SK-N-SH treated with all-trans-retinoic acid at 6 μM for 48 hours (cell line): ENCODE data around the gene DAAM2.

Experiments used
- ATAC-seq: fragments of 200-7000 bp; cut with Tn5 transposase; 3 replicates; pipeline ENCODE4 v1.9.1; 2020; ENCODE audit warnings: mild to moderate bottlenecking, moderate library complexity
- ARNTL ChIP-seq: fragments of 450-650 bp; formaldehyde crosslinking; IDR thresholded peaks from 2 replicates; pipeline ENCODE4 v1.5.0; 2020; ENCODE audit warnings: low read depth, mild to moderate bottlenecking, moderate library complexity, borderline replicate concordance
- BACH2 ChIP-seq: fragments of 250-450 bp; sonication (Bioruptor Pico); IDR thresholded peaks from 2 replicates; pipeline ENCODE4 v1.9.0; 2021; ENCODE audit warnings: mild to moderate bottlenecking, borderline replicate concordance
- CSDC2 ChIP-seq: fragments of 250-450 bp; sonication (Bioruptor Pico); IDR thresholded peaks from 2 replicates; pipeline ENCODE4 v1.5.0; 2020; ENCODE audit warnings: mild to moderate bottlenecking, moderate library complexity
- ESRRG ChIP-seq: fragments of 250-450 bp; sonication (Bioruptor Pico); IDR thresholded peaks from 2 replicates; pipeline ENCODE4 v1.6.1; 2021; ENCODE audit warnings: mild to moderate bottlenecking
- GLIS3 ChIP-seq: fragments of 250-450 bp; sonication (Bioruptor Pico); IDR thresholded peaks from 2 replicates; pipeline ENCODE4 v1.5.0; 2020; ENCODE audit warnings: mild to moderate bottlenecking, moderate library complexity
- ISL1 ChIP-seq: fragments of 250-450 bp; sonication (Bioruptor Pico); IDR thresholded peaks from 2 replicates; pipeline ENCODE4 v2.1.2; 2022; ENCODE audit warnings: mild to moderate bottlenecking, moderate library complexity
- OSR1 ChIP-seq: fragments of 250-450 bp; sonication (Bioruptor Pico); IDR thresholded peaks from 2 replicates; pipeline ENCODE4 v1.8.0; 2022; ENCODE audit warnings: moderate library complexity, mild to moderate bottlenecking, inconsistent platforms
- POU6F1 ChIP-seq: fragments of 250-450 bp; sonication (Bioruptor Pico); IDR thresholded peaks from 2 replicates; pipeline ENCODE4 v1.8.0; 2021; ENCODE audit warnings: low read depth, mild to moderate bottlenecking, moderate library complexity, borderline replicate concordance
- PPARA ChIP-seq: fragments of 250-450 bp; sonication (Bioruptor Pico); IDR thresholded peaks from 2 replicates; pipeline ENCODE4 v1.5.0; 2020; ENCODE audit warnings: mild to moderate bottlenecking, borderline replicate concordance
- RARB ChIP-seq: fragments of 250-450 bp; sonication (Bioruptor Pico); IDR thresholded peaks from 2 replicates; pipeline ENCODE4 v1.8.0; 2021; ENCODE audit warnings: mild to moderate bottlenecking, moderate library complexity
- SNAI2 ChIP-seq: fragments of 250-450 bp; sonication (Bioruptor Pico); IDR thresholded peaks from 2 replicates; pipeline ENCODE4 v1.5.0; 2020; ENCODE audit warnings: mild to moderate bottlenecking, moderate library complexity
- TCF4 ChIP-seq: fragments of 250-450 bp; sonication (Bioruptor Pico); IDR thresholded peaks from 2 replicates; pipeline ENCODE4 v1.8.0; 2021; ENCODE audit warnings: mild to moderate bottlenecking, moderate library complexity, borderline replicate concordance
- TOX ChIP-seq: fragments of 250-450 bp; sonication (Bioruptor Pico); IDR thresholded peaks from 2 replicates; pipeline ENCODE4 v1.8.0; 2021; ENCODE audit warnings: mild to moderate bottlenecking, moderate library complexity, borderline replicate concordance
- TSHZ2 ChIP-seq: fragments of 250-450 bp; sonication (Bioruptor Pico); IDR thresholded peaks from 2 replicates; pipeline ENCODE4 v1.5.0; 2020; ENCODE audit warnings: mild to moderate bottlenecking, moderate library complexity
- ZC3H10 ChIP-seq: fragments of 250-450 bp; sonication (Bioruptor Pico); IDR thresholded peaks from 2 replicates; pipeline ENCODE4 v1.5.1; 2021; ENCODE audit warnings: mild to moderate bottlenecking, moderate library complexity
- ZFP3 ChIP-seq: fragments of 250-450 bp; sonication (Bioruptor Pico); IDR thresholded peaks from 2 replicates; pipeline ENCODE4 v1.5.0; 2020; ENCODE audit warnings: mild to moderate bottlenecking, moderate library complexity
- ZFP30 ChIP-seq: fragments of 450-650 bp; formaldehyde crosslinking; IDR thresholded peaks from 2 replicates; pipeline ENCODE4 v1.5.0; 2022; ENCODE audit warnings: mild to moderate bottlenecking, moderate library complexity
- ZNF565 ChIP-seq: fragments of 450-650 bp; formaldehyde crosslinking; conservative IDR thresholded peaks from 2 replicates; pipeline ENCODE4 v1.5.0; 2020; ENCODE audit warnings: low read depth, mild to moderate bottlenecking, moderate library complexity
- ZNF70 ChIP-seq: fragments of 450-650 bp; formaldehyde crosslinking; IDR thresholded peaks from 2 replicates; pipeline ENCODE4 v1.5.0; 2020; ENCODE audit warnings: mild to moderate bottlenecking, moderate library complexity
- ZNF8 ChIP-seq: fragments of 450-650 bp; formaldehyde crosslinking; IDR thresholded peaks from 2 replicates; pipeline ENCODE4 v1.5.0; 2020; ENCODE audit warnings: mild to moderate bottlenecking, moderate library complexity
- TF ChIP-seq, protein P1 (sequence below): fragments of 250-450 bp; sonication (Bioruptor Pico); IDR thresholded peaks from 2 replicates; pipeline ENCODE4 v1.5.1; 2021; ENCODE audit warnings: mild to moderate bottlenecking, moderate library complexity
- TF ChIP-seq, protein P2 (sequence below): fragments of 250-450 bp; sonication (Bioruptor Pico); IDR thresholded peaks from 2 replicates; pipeline ENCODE4 v1.5.1; 2020; ENCODE audit warnings: low read depth, mild to moderate bottlenecking, moderate library complexity
- TF ChIP-seq, protein P3 (sequence below): fragments of 250-450 bp; sonication (Bioruptor Pico); IDR thresholded peaks from 2 replicates; pipeline ENCODE4 v1.8.0; 2020; ENCODE audit warnings: mild to moderate bottlenecking, moderate library complexity, borderline replicate concordance

DAAM2 gene

GRCh38 chr6:39882531-39882899, 90.3 kb downstream of the DAAM2 start:
- no peak for ATAC-seq
- no peak for TF ChIP-seq ZFP3
- TF ChIP-seq, protein P1, sequence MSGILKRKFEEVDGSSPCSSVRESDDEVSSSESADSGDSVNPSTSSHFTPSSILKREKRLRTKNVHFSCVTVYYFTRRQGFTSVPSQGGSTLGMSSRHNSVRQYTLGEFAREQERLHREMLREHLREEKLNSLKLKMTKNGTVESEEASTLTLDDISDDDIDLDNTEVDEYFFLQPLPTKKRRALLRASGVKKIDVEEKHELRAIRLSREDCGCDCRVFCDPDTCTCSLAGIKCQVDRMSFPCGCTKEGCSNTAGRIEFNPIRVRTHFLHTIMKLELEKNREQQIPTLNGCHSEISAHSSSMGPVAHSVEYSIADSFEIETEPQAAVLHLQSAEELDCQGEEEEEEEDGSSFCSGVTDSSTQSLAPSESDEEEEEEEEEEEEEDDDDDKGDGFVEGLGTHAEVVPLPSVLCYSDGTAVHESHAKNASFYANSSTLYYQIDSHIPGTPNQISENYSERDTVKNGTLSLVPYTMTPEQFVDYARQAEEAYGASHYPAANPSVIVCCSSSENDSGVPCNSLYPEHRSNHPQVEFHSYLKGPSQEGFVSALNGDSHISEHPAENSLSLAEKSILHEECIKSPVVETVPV (CRISPR knock-in tag), result no peak
- TF ChIP-seq, protein P2, sequence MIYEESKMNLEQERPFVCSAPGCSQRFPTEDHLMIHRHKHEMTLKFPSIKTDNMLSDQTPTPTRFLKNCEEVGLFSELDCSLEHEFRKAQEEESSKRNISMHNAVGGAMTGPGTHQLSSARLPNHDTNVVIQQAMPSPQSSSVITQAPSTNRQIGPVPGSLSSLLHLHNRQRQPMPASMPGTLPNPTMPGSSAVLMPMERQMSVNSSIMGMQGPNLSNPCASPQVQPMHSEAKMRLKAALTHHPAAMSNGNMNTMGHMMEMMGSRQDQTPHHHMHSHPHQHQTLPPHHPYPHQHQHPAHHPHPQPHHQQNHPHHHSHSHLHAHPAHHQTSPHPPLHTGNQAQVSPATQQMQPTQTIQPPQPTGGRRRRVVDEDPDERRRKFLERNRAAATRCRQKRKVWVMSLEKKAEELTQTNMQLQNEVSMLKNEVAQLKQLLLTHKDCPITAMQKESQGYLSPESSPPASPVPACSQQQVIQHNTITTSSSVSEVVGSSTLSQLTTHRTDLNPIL, result no peak
- no peak for TF ChIP-seq PPARA (CRISPR knock-in tag)
- no peak for TF ChIP-seq BACH2 (CRISPR knock-in tag)
- no peak for TF ChIP-seq POU6F1 (CRISPR knock-in tag)
- TF ChIP-seq, protein P3, sequence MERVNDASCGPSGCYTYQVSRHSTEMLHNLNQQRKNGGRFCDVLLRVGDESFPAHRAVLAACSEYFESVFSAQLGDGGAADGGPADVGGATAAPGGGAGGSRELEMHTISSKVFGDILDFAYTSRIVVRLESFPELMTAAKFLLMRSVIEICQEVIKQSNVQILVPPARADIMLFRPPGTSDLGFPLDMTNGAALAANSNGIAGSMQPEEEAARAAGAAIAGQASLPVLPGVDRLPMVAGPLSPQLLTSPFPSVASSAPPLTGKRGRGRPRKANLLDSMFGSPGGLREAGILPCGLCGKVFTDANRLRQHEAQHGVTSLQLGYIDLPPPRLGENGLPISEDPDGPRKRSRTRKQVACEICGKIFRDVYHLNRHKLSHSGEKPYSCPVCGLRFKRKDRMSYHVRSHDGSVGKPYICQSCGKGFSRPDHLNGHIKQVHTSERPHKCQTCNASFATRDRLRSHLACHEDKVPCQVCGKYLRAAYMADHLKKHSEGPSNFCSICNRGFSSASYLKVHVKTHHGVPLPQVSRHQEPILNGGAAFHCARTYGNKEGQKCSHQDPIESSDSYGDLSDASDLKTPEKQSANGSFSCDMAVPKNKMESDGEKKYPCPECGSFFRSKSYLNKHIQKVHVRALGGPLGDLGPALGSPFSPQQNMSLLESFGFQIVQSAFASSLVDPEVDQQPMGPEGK (CRISPR knock-in tag), result no peak
- TF ChIP-seq RARB (CRISPR knock-in tag), result no peak
- TF ChIP-seq GLIS3 (CRISPR knock-in tag), result no peak
- TF ChIP-seq ESRRG (CRISPR knock-in tag), result no peak
- TF ChIP-seq ZFP30 (CRISPR knock-in tag), result no peak
- TF ChIP-seq TOX, result no peak
- TF ChIP-seq ZNF70 (CRISPR knock-in tag), result no peak
- TF ChIP-seq ARNTL, result no peak
- TF ChIP-seq OSR1, result no peak
- TF ChIP-seq SNAI2 (CRISPR knock-in tag), result no peak
- no peak for TF ChIP-seq ZC3H10 (CRISPR knock-in tag)
- no peak for TF ChIP-seq ISL1 (CRISPR knock-in tag)
- TF ChIP-seq CSDC2 (CRISPR knock-in tag), result no peak
- no peak for TF ChIP-seq ZNF8 (CRISPR knock-in tag)

- TF ChIP-seq PPARA (CRISPR knock-in tag) (no peak), ZNF70 (CRISPR knock-in tag) (no peak), GLIS3 (CRISPR knock-in tag) (no peak), ZFP30 (CRISPR knock-in tag) (no peak), ZFP3 (no peak), TSHZ2 (CRISPR knock-in tag) (no peak), ZC3H10 (CRISPR knock-in tag) (no peak)
- TF ChIP-seq, protein P1 (CRISPR knock-in tag), result no peak
- TF ChIP-seq, all 23 proteins: peak for 0
- ATAC-seq, result no peak
Measured at GRCh38 chr6:39884696-39885095, 92.5 kb downstream of the DAAM2 start.

- ATAC-seq, result no peak
- TF ChIP-seq, protein P1 (CRISPR knock-in tag), result no peak
- no peak for TF ChIP-seq ARNTL
- TF ChIP-seq TCF4, result no peak
- no peak for TF ChIP-seq PPARA (CRISPR knock-in tag)
- TF ChIP-seq CSDC2 (CRISPR knock-in tag), result no peak
- no peak for TF ChIP-seq ZFP30 (CRISPR knock-in tag)
- no peak for TF ChIP-seq ZNF565 (CRISPR knock-in tag)
- TF ChIP-seq TSHZ2 (CRISPR knock-in tag), result no peak
Measured at GRCh38 chr6:39885691-39886090, 93.5 kb downstream of the DAAM2 start.
